T-helper 1 cell treated with Interleukin-12 subunit alpha and Interleukin-12 subunit beta and Interleukin-4 antibody, amounts not matched to agents 30 ng/mL and 1 ng/mL, for 36 hours (primary cell): ENCODE data around the gene ZNF768. TPM values are rescaled to one million over a fixed set of nuclear protein-coding genes. Genes with fewer than 3 reads are reported as not detected.
"Not testable (repeated sequence)": the region's sequence is repeated elsewhere in the genome, so short reads cannot be mapped to it uniquely, and the experiment has no call there.

ENCODE experiments used
- intact Hi-C: fragments of 100-400 bp; cut with micrococcal nuclease; formaldehyde crosslinking; loops from one replicate; pipeline ENCODE4 v1.15.1; 2024
- total RNA-seq: library from RNA; stranded (reverse); gene quantifications from 2 replicates; pipeline ENCODE4 v1.2.3, GENCODE V29; 2022

The ZNF768 gene
- total RNA-seq, 1 donor from 2014 or later, result 6.7 TPM

- intact Hi-C loops, result no loop called here
Observed at GRCh38 chr16:30556125-30556473, 29.7 kb upstream of the ZNF768 start.

- intact Hi-C loops, result no loop called here
Observed at GRCh38 chr16:30555315-30556124, 29.2 kb upstream of the ZNF768 start.

- intact Hi-C loops, result no loop called here
Observed at GRCh38 chr16:30554557-30555314, 28.4 kb upstream of the ZNF768 start.

GRCh38 chr16:30553393-30553899, 27.1 kb upstream of the ZNF768 start:
- intact Hi-C loops, result no loop called here

GRCh38 chr16:30552956-30553355, 26.6 kb upstream of the ZNF768 start:
- intact Hi-C loops, result loop anchor here (1.0 kb wide), 2 partner anchors 18 to 32 kb away; partner anchors contain the start of gene ZNF785

- intact Hi-C loops, result loop anchor here (1.0 kb wide), 2 partner anchors 16 to 34 kb away; partner anchors contain the start of gene ZNF785
Observed at GRCh38 chr16:30551781-30552180, 25.4 kb upstream of the ZNF768 start.

- intact Hi-C loops, result no loop called here
Observed at GRCh38 chr16:30548416-30549253, 22.3 kb upstream of the ZNF768 start.

GRCh38 chr16:30546115-30546514, 19.7 kb upstream of the ZNF768 start:
- intact Hi-C loops, result no loop called here

- intact Hi-C loops, result no loop called here
Observed at GRCh38 chr16:30543067-30543466, 16.7 kb upstream of the ZNF768 start.

- intact Hi-C loops, result no loop called here
Observed at GRCh38 chr16:30541502-30542329, 15.3 kb upstream of the ZNF768 start.

- intact Hi-C loops, result not testable (repeated sequence)
Observed at GRCh38 chr16:30540916-30541464, 14.6 kb upstream of the ZNF768 start.

- intact Hi-C loops, result not testable (repeated sequence)
Observed at GRCh38 chr16:30539986-30540526, 13.7 kb upstream of the ZNF768 start.

- intact Hi-C loops, result no loop called here
Observed at GRCh38 chr16:30539000-30539964, 12.9 kb upstream of the ZNF768 start.

GRCh38 chr16:30536391-30537024, 10.1 kb upstream of the ZNF768 start:
- intact Hi-C loops, result not testable (repeated sequence)

GRCh38 chr16:30535777-30536190, 9.4 kb upstream of the ZNF768 start:
- intact Hi-C loops, result loop anchor here (1.0 to 2.0 kb wide), 10 partner anchors 8 to 163 kb away; partner anchors contain the start of genes DCTPP1, ITGAL, SRCAP and ZNF764

GRCh38 chr16:30535106-30535776, 8.9 kb upstream of the ZNF768 start:
- intact Hi-C loops, result loop anchor here (1.0 to 2.0 kb wide), 10 partner anchors 8 to 164 kb away; partner anchors contain the start of genes DCTPP1, ITGAL, SRCAP and ZNF764
